Muscle layer of colon (tissue), 2 donors: Measurements from ENCODE around the gene MANBA.

Experiments
- H3K27ac ChIP-seq: one replicate; pipeline ENCODE4 v1.7.0; 2013; ENCODE audit warnings: low read depth, mild to moderate bottlenecking, low read length, moderate library complexity
- H3K27me3 ChIP-seq, 2 donors: one replicate each; pipeline ENCODE4 v1.7.0; 2013; ENCODE audit warnings: low read length in 2 of 2, mild to moderate bottlenecking in 2 of 2; ENCODE audit not compliant: insufficient read depth in 2 of 2, control insufficient read depth in 1 of 2
- H3K36me3 ChIP-seq: one replicate; pipeline ENCODE4 v1.7.0; 2013; ENCODE audit warnings: mild to moderate bottlenecking, low read length; ENCODE audit not compliant: insufficient read depth
- H3K4me1 ChIP-seq: one replicate; pipeline ENCODE4 v1.7.0; 2013; ENCODE audit warnings: mild to moderate bottlenecking, low read length; ENCODE audit not compliant: insufficient read depth
- H3K4me3 ChIP-seq, 2 donors: one replicate each; pipeline ENCODE4 v1.7.0; 2013; ENCODE audit warnings: low read length in 2 of 2, low read depth in 1 of 2, mild to moderate bottlenecking in 1 of 2, moderate library complexity in 1 of 2
- H3K9ac ChIP-seq: one replicate; pipeline ENCODE4 v1.7.0; 2013; ENCODE audit warnings: low read length
- H3K9me3 ChIP-seq: one replicate; pipeline ENCODE4 v1.7.0; 2013; ENCODE audit warnings: mild to moderate bottlenecking, low read length
- donor health status: abdominal sarcoma.
- donor health status: Adenocarcinoma of cecum.

Gene MANBA

GRCh38 chr4:102665527-102665926 is 95.2 kb downstream of the MANBA start:
- H3K4me1 ChIP-seq = no peaks in the 10 kb centered on the region
- H3K9ac ChIP-seq = no peak overlapping the region
- no peaks in the 10 kb centered on the region for H3K27me3 ChIP-seq
- H3K9me3 ChIP-seq = no peaks in the 10 kb centered on the region
- H3K36me3 ChIP-seq = peaks cover 23% of the 10 kb centered on the region
- H3K4me3 ChIP-seq = no peak overlapping the region
- H3K27ac ChIP-seq = no peak overlapping the region

DNA sequence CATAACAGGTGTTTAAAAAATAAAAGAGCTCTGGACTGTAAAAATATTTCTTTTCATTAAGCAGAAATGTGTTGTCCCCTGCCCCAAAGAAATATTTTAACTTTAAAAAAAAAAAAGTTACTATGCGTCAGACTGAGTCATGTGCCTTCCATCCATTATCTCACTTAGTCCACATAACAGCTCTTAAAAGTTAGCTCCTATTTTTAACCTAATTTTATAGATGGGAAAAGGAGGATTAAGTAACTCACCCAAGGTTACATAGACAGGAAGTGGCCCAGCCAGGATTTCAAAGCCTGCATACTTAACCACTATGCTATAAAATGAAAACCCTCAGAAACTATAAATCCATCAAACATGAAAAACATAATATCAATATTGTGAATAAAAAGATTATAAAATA is 97.7 kb downstream of the MANBA start:
- Histone ChIP-seq H3K27ac (no peak overlapping the region), H3K9ac (no peak overlapping the region), H3K36me3 (peaks cover 17% of the 10 kb centered on the region), H3K27me3 (no peaks in the 10 kb centered on the region), H3K4me3 (no peak overlapping the region), H3K9me3 (no peaks in the 10 kb centered on the region), H3K4me1 (no peaks in the 10 kb centered on the region)

DNA sequence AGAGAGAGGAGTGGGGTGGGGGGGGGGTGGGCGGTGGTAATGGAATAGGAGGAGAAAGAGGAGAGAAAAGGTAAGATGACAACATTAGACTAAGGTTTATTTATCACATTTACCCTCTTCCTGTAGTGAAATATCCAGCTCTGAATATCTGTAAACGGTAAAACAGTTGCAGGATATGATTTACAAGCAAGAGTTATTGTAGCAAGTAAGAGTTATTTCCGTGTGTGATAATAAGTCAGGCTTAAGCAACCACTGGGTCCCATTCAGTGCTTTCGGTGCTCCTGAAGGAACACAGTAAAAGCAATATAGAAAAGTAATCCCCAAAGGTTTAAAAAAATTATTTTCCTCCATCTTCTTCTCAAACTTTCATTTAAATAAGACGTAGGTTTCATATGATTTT is 103.6 kb downstream of the MANBA start:
- Histone ChIP-seq H3K27ac (no peak overlapping the region), H3K27me3 (no peaks in the 10 kb centered on the region), H3K36me3 (no peaks in the 10 kb centered on the region), H3K4me1 (no peaks in the 10 kb centered on the region), H3K9ac (no peak overlapping the region), H3K9me3 (no peaks in the 10 kb centered on the region), H3K4me3 (no peak overlapping the region)

DNA sequence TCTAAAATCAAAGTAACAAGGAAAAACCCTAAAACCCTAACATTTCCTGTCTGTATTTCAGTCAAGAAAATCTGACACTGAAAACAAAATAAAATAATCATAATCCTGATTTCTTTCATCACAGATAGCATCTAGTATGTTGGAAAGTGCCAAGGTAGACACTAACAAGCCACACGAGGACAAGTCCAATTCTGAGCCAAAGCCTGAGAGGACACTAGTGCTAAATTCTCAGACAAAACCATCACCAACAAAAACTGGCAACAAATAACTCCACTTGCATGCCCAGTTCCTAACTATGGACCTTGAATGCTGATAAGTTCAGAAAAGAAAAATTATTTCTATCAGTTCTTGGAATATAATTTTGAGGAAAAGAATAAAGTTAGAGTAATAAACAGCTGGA is 113.7 kb downstream of the MANBA start:
- Histone ChIP-seq H3K4me3 (no peak overlapping the region), H3K9ac (no peak overlapping the region), H3K27me3 (no peaks in the 10 kb centered on the region), H3K36me3 (peaks cover 9% of the 10 kb centered on the region), H3K27ac (no peak overlapping the region), H3K9me3 (no peaks in the 10 kb centered on the region), H3K4me1 (no peaks in the 10 kb centered on the region)

GRCh38 chr4:102642631-102643298 is 118.0 kb downstream of the MANBA start:
- H3K27ac ChIP-seq = no peak overlapping the region
- H3K9ac ChIP-seq = no peak overlapping the region
- no peaks in the 10 kb centered on the region for H3K4me1 ChIP-seq
- H3K27me3 ChIP-seq = no peaks in the 10 kb centered on the region
- no peaks in the 10 kb centered on the region for H3K9me3 ChIP-seq
- H3K4me3 ChIP-seq = no peak overlapping the region
- peaks cover 18% of the 10 kb centered on the region for H3K36me3 ChIP-seq

GRCh38 chr4:102641793-102642192 is 119.0 kb downstream of the MANBA start:
- H3K36me3 ChIP-seq = peaks cover 18% of the 10 kb centered on the region
- H3K27me3 ChIP-seq = no peaks in the 10 kb centered on the region
- no peak overlapping the region for H3K27ac ChIP-seq

GRCh38 chr4:102640669-102641068 is 120.1 kb downstream of the MANBA start:
- H3K4me1 ChIP-seq = no peaks in the 10 kb centered on the region
- no peak overlapping the region for H3K4me3 ChIP-seq
- H3K36me3 ChIP-seq = peaks cover 20% of the 10 kb centered on the region
- no peaks in the 10 kb centered on the region for H3K9me3 ChIP-seq
- no peak overlapping the region for H3K27ac ChIP-seq
- H3K27me3 ChIP-seq = no peaks in the 10 kb centered on the region
- no peak overlapping the region for H3K9ac ChIP-seq

More at GRCh38 chr4:102641793-102642192, 119.0 kb downstream of the MANBA start:
- Histone ChIP-seq H3K9me3 (no peaks in the 10 kb centered on the region), H3K4me3 (no peak overlapping the region), H3K4me1 (no peaks in the 10 kb centered on the region), H3K9ac (no peak overlapping the region)

- Histone ChIP-seq H3K4me1 (no peaks in the 10 kb centered on the region), H3K27me3 (no peaks in the 10 kb centered on the region), H3K4me3 (no peak overlapping the region), H3K36me3 (peaks cover 26% of the 10 kb centered on the region), H3K9ac (no peak overlapping the region), H3K27ac (no peak overlapping the region), H3K9me3 (no peaks in the 10 kb centered on the region)
These were observed 121.2 kb downstream of the MANBA start for GRCh38 chr4:102639598-102639997.

DNA sequence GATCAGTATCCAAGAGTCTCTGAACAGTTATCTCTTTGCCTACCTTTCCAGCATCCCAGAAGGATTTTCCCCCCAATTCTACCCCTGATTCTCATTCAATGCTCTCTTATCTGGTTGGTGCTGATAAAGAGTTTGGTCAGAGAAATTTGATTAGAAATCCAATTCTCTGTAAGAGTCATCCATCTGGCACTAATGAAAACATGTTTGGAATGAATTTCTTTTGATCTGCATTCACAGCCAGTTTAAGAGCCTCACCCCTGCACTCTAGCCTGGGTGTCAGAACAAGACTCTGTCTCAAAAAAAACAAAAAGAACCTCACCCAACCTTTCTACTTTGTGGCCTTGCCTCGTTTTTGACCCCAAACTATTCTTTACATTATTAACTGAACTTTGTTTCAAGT is 122.1 kb downstream of the MANBA start:
- H3K27me3 ChIP-seq = no peaks in the 10 kb centered on the region
- no peak overlapping the region for H3K9ac ChIP-seq
- H3K9me3 ChIP-seq = no peaks in the 10 kb centered on the region
- H3K4me1 ChIP-seq = no peaks in the 10 kb centered on the region
- peaks cover 31% of the 10 kb centered on the region for H3K36me3 ChIP-seq
- H3K27ac ChIP-seq = no peak overlapping the region
- no peak overlapping the region for H3K4me3 ChIP-seq

DNA sequence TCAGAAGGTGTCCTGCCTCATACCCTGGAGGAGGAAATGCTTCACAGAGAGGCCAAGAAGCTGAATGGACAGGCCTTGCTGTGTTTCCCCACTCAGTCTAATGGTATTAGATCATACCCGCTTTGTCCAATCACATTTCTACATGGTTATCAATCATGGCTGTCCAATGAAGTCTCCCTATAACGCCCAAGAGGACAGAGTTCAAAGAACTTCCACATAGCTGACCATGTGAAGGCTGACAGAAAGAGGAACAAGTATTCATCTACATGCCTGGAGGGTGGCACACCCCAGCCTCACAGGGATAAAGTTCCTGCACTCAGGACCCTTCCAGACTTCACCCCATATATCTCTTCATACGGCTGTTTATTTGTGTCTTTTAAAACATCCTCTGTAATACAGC is 123.4 kb downstream of the MANBA start:
- peaks cover 31% of the 10 kb centered on the region for H3K36me3 ChIP-seq
- H3K9me3 ChIP-seq = no peaks in the 10 kb centered on the region
- no peaks in the 10 kb centered on the region for H3K4me1 ChIP-seq
- no peaks in the 10 kb centered on the region for H3K27me3 ChIP-seq
- H3K4me3 ChIP-seq = no peak overlapping the region
- no peak overlapping the region for H3K27ac ChIP-seq
- H3K9ac ChIP-seq = no peak overlapping the region

DNA sequence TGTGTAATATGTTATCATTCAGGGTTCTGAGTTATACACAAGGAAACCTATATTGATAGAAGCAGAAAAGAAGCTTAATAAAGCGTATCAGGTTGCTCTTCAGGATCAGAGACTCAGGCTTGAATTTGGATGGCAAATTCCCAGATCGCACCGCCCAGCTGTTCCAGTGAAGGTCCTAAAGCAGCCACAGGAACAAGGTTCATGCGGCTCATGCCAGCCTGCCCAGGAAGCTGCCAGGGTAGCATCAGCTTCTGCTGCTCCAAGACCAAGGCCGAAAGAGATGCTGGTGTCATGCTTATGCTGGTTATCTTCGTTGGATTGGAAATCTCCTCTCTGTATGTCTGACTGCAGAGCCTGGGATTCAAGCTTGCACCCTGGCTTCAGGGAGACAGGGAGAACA is 127.7 kb downstream of the MANBA start:
- H3K9me3 ChIP-seq = no peaks in the 10 kb centered on the region

More for the DNA sequence above, 127.7 kb downstream of the MANBA start:
- no peaks in the 10 kb centered on the region for H3K27me3 ChIP-seq
- no peak overlapping the region for H3K27ac ChIP-seq
- no peaks in the 10 kb centered on the region for H3K4me1 ChIP-seq
- H3K36me3 ChIP-seq = peaks cover 27% of the 10 kb centered on the region
- no peak overlapping the region for H3K4me3 ChIP-seq
- no peak overlapping the region for H3K9ac ChIP-seq
